Heart left ventricle (tissue), 16 donors: ENCODE data around the gene GAR1. TPM values are rescaled to one million over a fixed set of nuclear protein-coding genes. Genes with fewer than 3 reads are reported as not detected.

ENCODE experiments used
- ATAC-seq, 4 donors: fragments of 200-7000 bp; cut with Tn5 transposase; one replicate each; pipeline ENCODE4 v1.9.1; 2020 to 2022; ENCODE audit warnings: moderate library complexity in 4 of 4, mild to moderate bottlenecking in 3 of 4, moderate number of reproducible peaks in 1 of 4
- DNase-seq, 5 donors: peaks; one replicate each; pipeline ENCODE4 v3.0.0-alpha.2; 2020
- H3K27ac ChIP-seq, 12 donors: fragments of 200-600 bp; sonication (generic) in 4 of 12; one replicate each; pipeline versions ENCODE4 v1.5.0 to v1.8.0; 2016 to 2022; ENCODE audit warnings: mild to moderate bottlenecking in 2 of 12
- H3K27me3 ChIP-seq, 9 donors: fragments of 200-600 bp; sonication (generic) in 2 of 9; one replicate each; pipeline versions ENCODE4 v1.5.1 to v1.8.0; 2016 to 2022; ENCODE audit warnings: mild to moderate bottlenecking in 3 of 9
- H3K36me3 ChIP-seq, 9 donors: fragments of 200-600 bp; sonication (generic) in 2 of 9; one replicate each; pipeline versions ENCODE4 v1.5.0 to v1.8.0; 2018 to 2022; ENCODE audit warnings: mild to moderate bottlenecking in 2 of 9
- H3K4me1 ChIP-seq, 12 donors: fragments of 200-600 bp; sonication (generic) in 4 of 12; one replicate each; pipeline versions ENCODE4 v1.5.0 to v1.8.0; 2016 to 2022; ENCODE audit warnings: mild to moderate bottlenecking in 3 of 12
- H3K4me3 ChIP-seq, 12 donors: fragments of 200-600 bp; sonication (generic) in 4 of 12; one replicate each; pipeline versions ENCODE4 v1.5.0 to v1.8.0; 2017 to 2022; ENCODE audit warnings: mild to moderate bottlenecking in 9 of 12, moderate library complexity in 4 of 12
- H3K9me3 ChIP-seq, 12 donors: fragments of 200-600 bp; sonication (generic) in 4 of 12; one replicate each; pipeline versions ENCODE4 v1.5.0 to v1.8.0; 2016 to 2022; ENCODE audit warnings: mild to moderate bottlenecking in 1 of 12
- CTCF ChIP-seq, 12 donors: fragments of 200-600 bp; sonication (generic) in 4 of 12; IDR thresholded peaks; one replicate each; pipeline versions ENCODE4 v1.5.0 to v1.8.0; 2018 to 2022; ENCODE audit warnings: antibody characterized with exemption in 12 of 12, mild to moderate bottlenecking in 5 of 12
- POLR2A ChIP-seq, 2 donors: fragments of 450-650 bp; IDR thresholded peaks; one replicate each; pipeline ENCODE4 v1.6.1; 2017; ENCODE audit warnings: antibody characterized with exemption in 2 of 2, mild to moderate bottlenecking in 2 of 2, moderate library complexity in 2 of 2
- WGBS, 4 donors: extraction: QIAGEN DNeasy Blood & Tissue Kit in 2 of 4; methylation state at CpG; one replicate each; pipeline versions ENCODE4 v1.1.5 to v1.1.7; 2013 to 2018; 5-methylcytosine and 5-hydroxymethylcytosine counted together
- intact Hi-C, 10 donors: fragments of 100-400 bp; cut with DNase I; formaldehyde crosslinking; loops; one replicate each; pipeline versions ENCODE4 v1.11.1 to v1.14.2; 2022
- polyA plus RNA-seq, 2 donors: library from polyadenylated mRNA; stranded (reverse); fragments of 200-250 nt; gene quantifications; one replicate each; pipeline ENCODE4 v1.2.3, GENCODE V29; 2013
- total RNA-seq, 9 donors: library from RNA; depleted of rRNA in 2 of 9; stranded (reverse); fragments of >200 nt in 2 of 9; fragmentation: NEBNext Ultra II Directional in 3 of 9; extraction: Animal tissue kit (Norgen Biotek cat#: 25700) in 3 of 9; gene quantifications; one replicate each; pipeline versions ENCODE4 v1.1.0 to v1.2.4, GENCODE V29; 2016 to 2023
- donor health status: ischemic (EF 13 %, LVEDD 7.1; RV severe dilation, severe dysfunction).
- donor health status: healthy with polysubstance abuse.
- donor health status: DM: no; HTN: yes; CAD: no.
- donor health status: DM: no; HTN: no; CAD: no.
- donor health status: ischemic (EF 25% LVEDD 6.9; RV normal size, moderate dysfunction).
- donor health status: ischemic (EF 25% LVEDD 5.7; RV mildly dilated, moderate dysfunction).
- donor health status: healthy.
- donor health status: DM: yes; HTN: yes; CAD: no.
- donor health status: ischemic (EF 35%, LVEDD 5.7; RV mildly dilated, moderate dysfunction).
- donor health status: nonischemic (EF 11% LVEDD 7.7; RV severe dilation, severe dysfunction).
- donor health status: DM: yes; HTN: yes; CAD: no.
- donor health status: PGD.
- donor health status: ischemic (EF 29% LVEDD 5.4; RV normal size, mild dysfunction).
- donor health status: nonischemic (EF 23%, LVEDD 6.1; RV moderate dilation, normal function).

GAR1 gene
- total and polyA plus RNA-seq, 11 donors: 3.2 to 22.3 (median 8.5) TPM

- DNase-seq (no peak), ATAC-seq (no peak)
- Histone ChIP-seq H3K27ac (no peak overlapping the region), H3K4me3 (no peak overlapping the region), H3K36me3 (peaks cover 0 to 3% (median 0%) of the 10 kb centered on the region in 9 donors), H3K9me3 (peaks cover 0 to 55% (median 8%) of the 10 kb centered on the region in 12 donors), H3K4me1 (no peaks in the 10 kb centered on the region), H3K27me3 (no peaks in the 10 kb centered on the region)
- WGBS, 4 donors: 81 to 92% (median 91%) methylated on average over 6 of the region's 6 CpGs
- no peak for TF ChIP-seq CTCF (IDR thresholded peaks at IDR 0.05)
- TF ChIP-seq POLR2A (IDR thresholded peaks at IDR 0.05): no peak
- intact Hi-C loops: loop anchor here in 1 of 10 donors (10.0 kb wide), 1 partner anchor 50 kb away; no protein-coding TSS in a partner anchor
Measured at GRCh38 chr4:109795059-109795458, 20.5 kb upstream of the GAR1 start.

- H3K27me3 ChIP-seq: no peaks in the 10 kb centered on the region
- no peak for DNase-seq
- intact Hi-C loops: loop anchor here in 1 of 10 donors (10.0 kb wide), 1 partner anchor 54 kb away; no protein-coding TSS in a partner anchor
- no peak for ATAC-seq
- peaks cover 0 to 7% (median 0%) of the 10 kb centered on the region in 12 donors for H3K4me1 ChIP-seq
- H3K4me3 ChIP-seq: no peak overlapping the region
- peaks cover 0 to 44% (median 8%) of the 10 kb centered on the region in 12 donors for H3K9me3 ChIP-seq
- peaks cover 0 to 3% (median 0%) of the 10 kb centered on the region in 9 donors for H3K36me3 ChIP-seq
- no peak overlapping the region for H3K27ac ChIP-seq
- no peak for TF ChIP-seq CTCF (IDR thresholded peaks at IDR 0.05)
- no peak for TF ChIP-seq POLR2A (IDR thresholded peaks at IDR 0.05)
Measured at GRCh38 chr4:109798866-109799265, 16.7 kb upstream of the GAR1 start.

GRCh38 chr4:109801099-109801789, 14.3 kb upstream of the GAR1 start:
- Histone ChIP-seq H3K27ac (peak overlapping the region in 11 of 12 donors; percentile 10 to 62 (median 52)), H3K36me3 (peaks cover 0 to 3% (median 0%) of the 10 kb centered on the region in 9 donors), H3K27me3 (no peaks in the 10 kb centered on the region), H3K4me1 (peaks cover 0 to 7% (median 0%) of the 10 kb centered on the region in 12 donors), H3K4me3 (peak overlapping the region in 11 of 12 donors; percentile 14 to 59 (median 43)), H3K9me3 (peaks cover 0 to 23% (median 1%) of the 10 kb centered on the region in 12 donors)
- no peak for ATAC-seq
- intact Hi-C loops: loop anchor here in 1 of 10 donors (10.0 kb wide), 1 partner anchor 66 kb away; the partner anchor contains the start of gene PLA2G12A
- DNase-seq: no peak
- TF ChIP-seq CTCF (IDR thresholded peaks at IDR 0.05): no peak
- no peak for TF ChIP-seq POLR2A (IDR thresholded peaks at IDR 0.05)
- WGBS, 4 donors: 51 to 62% (median 55%) methylated on average over 4 of the region's 4 CpGs

GRCh38 chr4:109801895-109802319, 13.7 kb upstream of the GAR1 start, which contains the start of gene CFI:
Gene CFI, minus strand, starts transcription at chr4:109801999. Its CDS starts 28 bp downstream, at chr4:109801971.
- WGBS, 4 donors: 35 to 47% (median 39%) methylated on average over 2 of the region's 2 CpGs
- intact Hi-C loops: loop anchor here in 2 of 10 donors (2.0 to 10.0 kb wide), 2 partner anchors 67 to 99 kb away; partner anchors contain the start of genes CASP6 (in 1 of the 2) and PLA2G12A (in 1 of the 2)
- ATAC-seq: peak in 2 of 4 donors; percentile 68 to 83

More at GRCh38 chr4:109801895-109802319, 13.7 kb upstream of the GAR1 start, which contains the start of gene CFI:
- TF ChIP-seq POLR2A (IDR thresholded peaks at IDR 0.05) (no peak), CTCF (IDR thresholded peaks at IDR 0.05) (no peak)
- Histone ChIP-seq H3K4me1 (peaks cover 0 to 7% (median 0%) of the 10 kb centered on the region in 12 donors), H3K27ac (peak within 1 kb of the TSS in 11 of 12 donors; percentile 10 to 62 (median 52)), H3K4me3 (peak within 1 kb of the TSS in 11 of 12 donors; percentile 14 to 59 (median 43)), H3K27me3 (no peaks in the 10 kb centered on the region), H3K36me3 (no peaks in the 10 kb centered on the region), H3K9me3 (peaks cover 0 to 16% (median 0%) of the 10 kb centered on the region in 12 donors)
- no peak for DNase-seq
